ENCODE results near the gene DKK3. TPM values are rescaled to one million over a fixed set of nuclear protein-coding genes. Genes with fewer than 3 reads are reported as not detected.

DKK3 gene
- total and polyA plus RNA-seq, 2 of the 13 experiments (the other 11 are each of a cell fraction or from before 2014, with no cell fraction given): 0.09 to 0.67 TPM

- WGBS (ENCODE audit: low lambda C conversion rate): 36% methylated on average over 13 of the region's 15 CpGs
- intact Hi-C loops (cut with micrococcal nuclease; ENCODE audit: unreplicated experiment): no loop called here
- Histone ChIP-seq H3K4me1 (ENCODE audit: insufficient read depth, low read length) (peaks cover 6% of the 10 kb centered on the region; the same call in 1 of the 2 replicates), H4K20me1 (ENCODE audit: insufficient read depth, low read length) (no peaks in the 10 kb centered on the region), H3K9ac (ENCODE audit: insufficient read depth, low read depth, low read length) (no peak overlapping the region), H3K9me3 (ENCODE audit: low read length) (no peaks in the 10 kb centered on the region), H3K27ac (ENCODE audit: extremely low read length, insufficient read depth, low read length) (no peak overlapping the region), H3K4me3 (replicated peaks in 1 of 3; ENCODE audit: insufficient read depth in 1 of 3, low read depth in 2 of 3, low read length in 3 of 3) (no peak overlapping the region), H3K36me3 (replicated peaks in 1 of 2; ENCODE audit: control insufficient read depth in 1 of 2, insufficient read depth in 2 of 2, low read length in 2 of 2) (no peaks in the 10 kb centered on the region), H3K79me2 (ENCODE audit: insufficient read depth, low read length) (no peaks in the 10 kb centered on the region), H2AFZ (ENCODE audit: low read length) (no peak overlapping the region), H3K4me2 (ENCODE audit: low read depth, low read length) (no peak overlapping the region), H3K27me3 (ENCODE audit: control insufficient read depth in 1 of 2, insufficient read depth in 2 of 2, low read length in 2 of 2) (peaks cover 4 to 25% of the 10 kb centered on the region in 2 experiments; a peak in 2 of 5 replicates)
- BruUV-seq (replicated peaks): no TSS peak
- FAIRE-seq (peak; percentile 56), DNase-seq (ENCODE audit: low spot score) (peak; percentile 54), ATAC-seq (peak; percentile 96)
- in situ Hi-C loops (cut with HindIII; ENCODE audit: extremely low pct_ligation_motif_present, low pct_unique_long_range_greater_than_20kb): no loop called here
- ChIA-PET CTCF (ENCODE audit: low intra/inter-chr PET ratio, low total read pairs) (interaction anchor here (0.6 to 1.3 kb wide), 2 partner anchors 38 to 168 kb away, joined by 3 read pairs; no protein-coding TSS in a partner anchor), POLR2A (no interaction called here)
- TF ChIP-seq ZFP41 (CRISPR knock-in tag; IDR thresholded peaks at IDR 0.05; ENCODE audit: borderline replicate concordance) (no peak), AHR (CRISPR knock-in tag; IDR thresholded peaks at IDR 0.05) (no peak), IRX3 (CRISPR knock-in tag; IDR thresholded peaks at IDR 0.05; ENCODE audit: borderline replicate concordance, low read depth) (no peak), STAG1 (CRISPR knock-in tag; IDR thresholded peaks at IDR 0.05) (peak; percentile 64), MEF2D (CRISPR knock-in tag; IDR thresholded peaks at IDR 0.05) (no peak), ZNF768 (CRISPR knock-in tag; IDR thresholded peaks at IDR 0.05) (peak; percentile 75; the same call in 1 of the 2 replicates), JUNB (CRISPR knock-in tag; IDR thresholded peaks at IDR 0.05; ENCODE audit: borderline replicate concordance) (no peak), ZNF687 (CRISPR knock-in tag; IDR thresholded peaks at IDR 0.05) (peak; percentile 8; the same call in 1 of the 2 replicates), IRF1 (CRISPR knock-in tag; IDR thresholded peaks at IDR 0.05; ENCODE audit: low read depth) (no peak), ZNF280B (CRISPR knock-in tag; IDR thresholded peaks at IDR 0.05; ENCODE audit: borderline replicate concordance) (0 out of 2 replicates have a peak, but pooled peaks have one; percentile 49), RAD21 (CRISPR knock-in tag; IDR thresholded peaks at IDR 0.05) (peak; percentile 26; the same call in 1 of the 2 replicates), FOSL2 (CRISPR knock-in tag; IDR thresholded peaks at IDR 0.05) (peak; percentile 18; the same call in 1 of the 2 replicates), TFAP4 (IDR thresholded peaks at IDR 0.05; ENCODE audit: borderline replicate concordance, low read depth) (peak; percentile 71; the same call in 1 of the 2 replicates), XRCC5 (optimal IDR thresholded peaks at IDR 0.05; ENCODE audit: low read length) (peak; percentile 95)
These were observed 41.4 kb downstream of the DKK3 start for GRCh38 chr11:11966826-11967668.

All from HepG2 (cell line).